ENCODE data around the gene ZNF215. TPM values are rescaled to one million over a fixed set of nuclear protein-coding genes. Genes with fewer than 3 reads are reported as not detected.
"Not testable (repeated sequence)": the region's sequence is repeated elsewhere in the genome, so short reads cannot be mapped to it uniquely, and the experiment has no call there.

The ZNF215 gene
- 0.49 TPM for polyA plus RNA-seq (ENCODE audit: insufficient read length)

- no peak for DNase-seq (ENCODE audit: low read depth)
Measured at GRCh38 chr11:6926208-6927029, at the start of gene ZNF215. Gene ZNF215, plus strand, starts transcription at chr11:6926426. Its CDS starts 5,847 bp downstream, at chr11:6932273.

- DNase-seq (ENCODE audit: low read depth) = no peak
Measured at GRCh38 chr11:6876914-6877313, 49.3 kb upstream of the ZNF215 start.

- no peak for DNase-seq (ENCODE audit: low read depth)
Measured at GRCh38 chr11:6882751-6883150, 43.5 kb upstream of the ZNF215 start.

- DNase-seq (ENCODE audit: low read depth) = not testable (repeated sequence)
Measured at GRCh38 chr11:6887711-6888110, 38.5 kb upstream of the ZNF215 start.

- DNase-seq (ENCODE audit: low read depth) = no peak
Measured at GRCh38 chr11:6888830-6889229, 37.4 kb upstream of the ZNF215 start.

- DNase-seq (ENCODE audit: low read depth) = no peak
Measured at GRCh38 chr11:6889835-6890234, 36.4 kb upstream of the ZNF215 start.

- no peak for DNase-seq (ENCODE audit: low read depth)
Measured at GRCh38 chr11:6892400-6892799, 33.8 kb upstream of the ZNF215 start, which contains the start of gene OR2D2. Gene OR2D2, minus strand, starts transcription at chr11:6892500. Its CDS starts 0 bp downstream, at chr11:6892500.

GRCh38 chr11:6894097-6894496, 32.1 kb upstream of the ZNF215 start:
- DNase-seq (ENCODE audit: low read depth) = no peak

GRCh38 chr11:6895010-6895409, 31.2 kb upstream of the ZNF215 start:
- no peak for DNase-seq (ENCODE audit: low read depth)

- no peak for DNase-seq (ENCODE audit: low read depth)
Measured at GRCh38 chr11:6898911-6899310, 27.3 kb upstream of the ZNF215 start.

GRCh38 chr11:6900327-6900999, 25.8 kb upstream of the ZNF215 start:
- DNase-seq (ENCODE audit: low read depth) = no peak

GRCh38 chr11:6904804-6905203, 21.4 kb upstream of the ZNF215 start:
- not testable (repeated sequence) for DNase-seq (ENCODE audit: low read depth)

GRCh38 chr11:6911378-6911777, 14.8 kb upstream of the ZNF215 start:
- DNase-seq (ENCODE audit: low read depth) = no peak

- no peak for DNase-seq (ENCODE audit: low read depth)
Measured at GRCh38 chr11:6911948-6912347, 14.3 kb upstream of the ZNF215 start.

GRCh38 chr11:6919698-6920097, 6.5 kb upstream of the ZNF215 start:
- no peak for DNase-seq (ENCODE audit: low read depth)

- DNase-seq (ENCODE audit: low read depth) = no peak
Measured at GRCh38 chr11:6920702-6921101, 5.5 kb upstream of the ZNF215 start, which contains the start of gene OR2D3. Gene OR2D3, plus strand, starts transcription at chr11:6921002. Its CDS starts 0 bp downstream, at chr11:6921002.

- no peak for DNase-seq (ENCODE audit: low read depth)
Measured at GRCh38 chr11:6925007-6925577, 1.1 kb upstream of the ZNF215 start.

- no peak for DNase-seq (ENCODE audit: low read depth)
Measured at GRCh38 chr11:6925636-6926207, 504 bp upstream of the ZNF215 start.

- DNase-seq (ENCODE audit: low read depth) = no peak
Measured at GRCh38 chr11:6927030-6927617, 898 bp downstream of the ZNF215 start.

- DNase-seq (ENCODE audit: low read depth) = no peak
Measured at GRCh38 chr11:6928916-6929315, 2.7 kb downstream of the ZNF215 start.

GRCh38 chr11:6931146-6931713, 5.0 kb downstream of the ZNF215 start:
- no peak for DNase-seq (ENCODE audit: low read depth)
